Epithelial cell of proximal tubule (primary cell): ENCODE data around the gene DRD1. TPM values are rescaled to one million over a fixed set of nuclear protein-coding genes. Genes with fewer than 3 reads are reported as not detected.

Source experiments
- DNase-seq: peaks from one replicate; pipeline ENCODE4 v3.0.0-alpha.2; 2011; ENCODE audit warnings: low read depth
- H3K4me3 ChIP-seq: 2 replicates; pipeline ENCODE4 v1.5.1; 2011; ENCODE audit warnings: low read depth, mild to moderate bottlenecking, low read length
- CTCF ChIP-seq: conservative IDR thresholded peaks from 2 replicates; pipeline ENCODE4 v1.5.1; 2012; ENCODE audit warnings: low read depth, mild to moderate bottlenecking, low read length
- total RNA-seq: library from RNA; depleted of rRNA; stranded (reverse); fragments of >200 nt; gene quantifications from 2 replicates; pipeline ENCODE4 v1.2.3, GENCODE V29; 2015

DRD1 gene
- total RNA-seq, 1 donor from 2014 or later = not detected

- no peak for TF ChIP-seq CTCF
- no peak for DNase-seq
- no peak overlapping the region for H3K4me3 ChIP-seq
These were observed 50.1 kb downstream of the DRD1 start for GRCh38 chr5:175393897-175394296.

GRCh38 chr5:175392236-175392635, 51.7 kb downstream of the DRD1 start:
- DNase-seq = no peak
- H3K4me3 ChIP-seq = no peak overlapping the region
- TF ChIP-seq CTCF = no peak

- DNase-seq = no peak
- H3K4me3 ChIP-seq = no peak overlapping the region
- TF ChIP-seq CTCF = no peak
These were observed 53.5 kb downstream of the DRD1 start for GRCh38 chr5:175390352-175391083.

Other genes with a start within 250 kb of the DRD1 start
- 49.9 and 90.6 TPM in 2 replicates for gene SFXN1, start 34.4 kb upstream of the DRD1 start, total RNA-seq
- 0.29 and 0.65 TPM in 2 replicates for gene HRH2, start 213.9 kb upstream of the DRD1 start, total RNA-seq